ENCODE data around the gene TEX29.

GRCh38 chr13:111356795-111357194 lies 36.4 kb downstream of the TEX29 start:
- TF ChIP-seq CTCF (IDR thresholded peaks at IDR 0.05; ENCODE audit: low read depth, low read length) (no peak), MAX (IDR thresholded peaks at IDR 0.05; ENCODE audit: low read depth, low read length) (no peak), POLR2A (IDR thresholded peaks at IDR 0.05; ENCODE audit: extremely low read depth, insufficient read length) (no peak), MYC (IDR thresholded peaks at IDR 0.05; ENCODE audit: low read depth, low read length) (no peak)

Measured in NB4 (cell line).